RWPE2 (cell line): ENCODE results near the gene LDHAL6B.

Experiments used
- ATAC-seq: fragments of 200-7000 bp; cut with Tn5 transposase; 3 replicates; pipeline ENCODE4 v1.9.1; 2021; ENCODE audit warnings: low read depth
- DNase-seq: peaks from one replicate; pipeline ENCODE4 v3.0.0-alpha.2; 2020; ENCODE audit warnings: low spot score
- H3K27ac ChIP-seq: fragments of 450-650 bp; 2 replicates; pipeline ENCODE4 v1.5.1; 2017; ENCODE audit warnings: mild to moderate bottlenecking; ENCODE audit not compliant: poor library complexity, severe bottlenecking
- H3K27me3 ChIP-seq: fragments of 250-450 bp; sonication (Bioruptor Pico); 2 replicates; pipeline ENCODE4 v1.5.1; 2021; ENCODE audit warnings: mild to moderate bottlenecking, moderate library complexity; ENCODE audit not compliant: insufficient read depth, poor library complexity, severe bottlenecking
- H3K36me3 ChIP-seq: fragments of 250-450 bp; sonication (Bioruptor Pico); 2 replicates; pipeline ENCODE4 v1.5.1; 2020; ENCODE audit warnings: low read depth, mild to moderate bottlenecking, moderate library complexity
- H3K4me1 ChIP-seq: fragments of 250-450 bp; sonication (Bioruptor Pico); 2 replicates; pipeline ENCODE4 v1.5.1; 2021; ENCODE audit warnings: mild to moderate bottlenecking, moderate library complexity; ENCODE audit not compliant: insufficient read depth, poor library complexity, severe bottlenecking
- H3K4me3 ChIP-seq: fragments of 250-450 bp; sonication (Bioruptor Pico); 2 replicates; pipeline ENCODE4 v1.5.1; 2021; ENCODE audit warnings: mild to moderate bottlenecking, moderate library complexity; ENCODE audit not compliant: severe bottlenecking
- H3K9me3 ChIP-seq: fragments of 250-450 bp; sonication (Bioruptor Pico); 2 replicates; pipeline ENCODE4 v1.5.1; 2021; ENCODE audit warnings: mild to moderate bottlenecking, moderate library complexity; ENCODE audit not compliant: severe bottlenecking
- TF ChIP-seq, protein P1 (sequence below): fragments of 450-650 bp; IDR thresholded peaks from one replicate; pipeline ENCODE4 v1.5.1; 2017; ENCODE audit warnings: mild to moderate bottlenecking, moderate library complexity; ENCODE audit not compliant: poor library complexity, severe bottlenecking

LDHAL6B gene

GRCh38 chr15:59172289-59172901 lies 34.2 kb upstream of the LDHAL6B start:
- H3K27me3 ChIP-seq, result no peaks in the 10 kb centered on the region
- no peak for ATAC-seq
- TF ChIP-seq, protein P1, sequence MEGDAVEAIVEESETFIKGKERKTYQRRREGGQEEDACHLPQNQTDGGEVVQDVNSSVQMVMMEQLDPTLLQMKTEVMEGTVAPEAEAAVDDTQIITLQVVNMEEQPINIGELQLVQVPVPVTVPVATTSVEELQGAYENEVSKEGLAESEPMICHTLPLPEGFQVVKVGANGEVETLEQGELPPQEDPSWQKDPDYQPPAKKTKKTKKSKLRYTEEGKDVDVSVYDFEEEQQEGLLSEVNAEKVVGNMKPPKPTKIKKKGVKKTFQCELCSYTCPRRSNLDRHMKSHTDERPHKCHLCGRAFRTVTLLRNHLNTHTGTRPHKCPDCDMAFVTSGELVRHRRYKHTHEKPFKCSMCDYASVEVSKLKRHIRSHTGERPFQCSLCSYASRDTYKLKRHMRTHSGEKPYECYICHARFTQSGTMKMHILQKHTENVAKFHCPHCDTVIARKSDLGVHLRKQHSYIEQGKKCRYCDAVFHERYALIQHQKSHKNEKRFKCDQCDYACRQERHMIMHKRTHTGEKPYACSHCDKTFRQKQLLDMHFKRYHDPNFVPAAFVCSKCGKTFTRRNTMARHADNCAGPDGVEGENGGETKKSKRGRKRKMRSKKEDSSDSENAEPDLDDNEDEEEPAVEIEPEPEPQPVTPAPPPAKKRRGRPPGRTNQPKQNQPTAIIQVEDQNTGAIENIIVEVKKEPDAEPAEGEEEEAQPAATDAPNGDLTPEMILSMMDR, result no peak
- peak overlapping the region; percentile 85 for H3K27ac ChIP-seq
- no peak overlapping the region for H3K4me3 ChIP-seq
- H3K36me3 ChIP-seq, result peaks cover 77% of the 10 kb centered on the region
- peak; percentile 15 for DNase-seq
- H3K4me1 ChIP-seq, result peaks cover 52% of the 10 kb centered on the region
- no peaks in the 10 kb centered on the region for H3K9me3 ChIP-seq

- H3K36me3 ChIP-seq, result peaks cover 76% of the 10 kb centered on the region
- no peaks in the 10 kb centered on the region for H3K9me3 ChIP-seq
- H3K27ac ChIP-seq, result no peak overlapping the region
- TF ChIP-seq, protein P1, result no peak
- no peak overlapping the region for H3K4me3 ChIP-seq
- H3K4me1 ChIP-seq, result peaks cover 44% of the 10 kb centered on the region
- no peaks in the 10 kb centered on the region for H3K27me3 ChIP-seq
- no peak for DNase-seq
- ATAC-seq, result no peak
Observed at GRCh38 chr15:59173194-59173593, 33.4 kb upstream of the LDHAL6B start.

DNA sequence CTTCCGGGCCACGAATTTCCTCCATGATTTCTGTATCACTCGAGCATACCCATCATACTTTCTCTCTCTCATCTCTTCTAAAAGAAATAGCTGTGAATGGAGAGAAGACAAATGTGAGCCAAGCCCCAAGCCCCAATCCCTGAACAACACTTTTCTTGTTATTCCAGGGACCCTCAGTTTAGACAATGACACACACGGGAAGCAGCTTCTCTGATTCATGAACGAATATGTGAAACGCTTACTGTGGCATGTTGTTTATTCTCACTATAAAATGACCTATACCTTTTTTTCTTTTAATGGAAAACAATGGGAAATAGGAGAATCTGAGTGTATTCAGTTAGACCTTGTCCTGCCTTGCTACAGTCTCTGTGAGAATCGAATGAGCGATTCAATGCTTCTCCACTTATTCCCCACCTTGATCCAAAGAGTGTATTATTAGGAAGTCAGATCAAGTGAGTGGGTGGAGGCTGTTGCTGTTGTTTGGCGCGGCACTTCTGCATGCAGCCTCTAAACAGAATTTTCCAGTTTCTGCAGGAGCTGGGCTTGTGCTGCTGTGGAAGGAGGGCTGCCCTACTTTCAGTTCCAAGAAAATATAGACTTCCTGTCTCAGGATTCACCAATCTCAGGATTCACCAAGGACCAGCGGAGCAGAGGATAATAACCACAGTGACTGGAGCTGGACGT lies 32.4 kb upstream of the LDHAL6B start:
- ATAC-seq (no peak), DNase-seq (peak; percentile 14)
- Histone ChIP-seq H3K4me1 (peaks cover 33% of the 10 kb centered on the region), H3K27ac (no peak overlapping the region), H3K36me3 (peaks cover 75% of the 10 kb centered on the region), H3K4me3 (no peak overlapping the region), H3K27me3 (no peaks in the 10 kb centered on the region), H3K9me3 (no peaks in the 10 kb centered on the region)
- TF ChIP-seq, protein P1, result no peak

DNA sequence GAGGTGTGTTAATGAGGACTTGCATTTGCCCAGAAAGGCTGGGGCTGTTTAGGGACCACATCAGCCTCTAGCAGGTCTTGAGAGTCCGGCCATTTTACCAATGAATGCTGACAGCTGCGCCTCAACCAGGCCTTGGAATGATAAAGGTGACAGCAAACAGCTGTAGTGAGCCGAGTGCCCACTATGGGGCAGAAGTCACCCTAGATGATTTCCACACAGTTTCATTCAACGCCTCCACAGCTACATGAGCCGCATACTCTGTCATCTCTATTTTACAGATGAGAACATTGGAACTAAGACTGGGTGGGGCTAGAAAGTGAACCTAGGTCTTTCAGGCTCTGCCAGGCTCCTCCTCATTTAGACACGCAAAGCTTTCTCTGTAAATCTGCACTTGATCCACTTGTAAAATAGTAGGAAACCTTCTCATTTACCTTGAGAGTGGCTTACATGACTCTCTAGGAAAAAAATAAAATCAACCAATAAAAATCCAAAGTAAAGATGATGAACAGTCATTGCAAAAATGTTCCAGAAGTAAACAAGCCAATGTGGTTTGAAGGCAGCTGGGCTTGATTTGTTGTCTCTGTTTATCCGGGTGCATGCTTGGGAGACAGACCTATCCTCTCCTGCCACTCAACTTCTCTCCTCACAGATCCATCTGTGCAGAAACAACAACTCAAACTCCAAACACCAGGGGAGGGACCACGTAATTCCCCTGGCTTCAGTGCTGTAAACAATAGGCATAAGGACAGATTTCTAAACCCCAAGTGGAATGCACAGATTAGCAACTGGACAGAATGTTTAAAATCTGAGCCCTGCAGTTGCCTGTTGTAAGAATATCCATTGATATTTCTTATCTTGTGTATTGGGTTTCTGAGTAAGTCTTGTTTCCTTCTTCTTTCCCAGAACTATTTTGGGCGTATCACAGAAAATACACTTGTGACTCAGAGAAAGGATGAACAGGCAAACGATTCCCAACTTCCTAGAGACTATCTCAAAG lies 31.5 kb upstream of the LDHAL6B start:
- H3K4me3 ChIP-seq, result no peak overlapping the region
- peak overlapping the region; percentile 36 for H3K27ac ChIP-seq
- peak; percentile 47 for DNase-seq
- peaks cover 77% of the 10 kb centered on the region for H3K36me3 ChIP-seq
- TF ChIP-seq, protein P1, result peak; percentile 73
- peak; percentile 17; the same call in 2 of the 3 replicates for ATAC-seq
- H3K4me1 ChIP-seq, result peaks cover 25% of the 10 kb centered on the region
- H3K9me3 ChIP-seq, result no peaks in the 10 kb centered on the region
- no peaks in the 10 kb centered on the region for H3K27me3 ChIP-seq
